IPS DF 6.9 (cell line): ENCODE data around the gene RND1.
"Not testable (repeated sequence)": the region's sequence is repeated elsewhere in the genome, so short reads cannot be mapped to it uniquely, and the experiment has no call there.

ENCODE experiments used
- DNase-seq: peaks from one replicate; pipeline ENCODE4 v3.0.0-alpha.2; 2013; ENCODE audit warnings: low read depth, low spot score
- H3K27ac ChIP-seq: one replicate; pipeline ENCODE4 v1.5.1; 2013; ENCODE audit warnings: low read length, control low read depth
- H3K27me3 ChIP-seq: 2 replicates; pipeline ENCODE4 v1.6.1; 2013; ENCODE audit warnings: mild to moderate bottlenecking, low read length; ENCODE audit not compliant: control insufficient read depth, insufficient read depth
- H3K36me3 ChIP-seq: 2 replicates; pipeline ENCODE4 v1.6.1; 2013; ENCODE audit warnings: low read length; ENCODE audit not compliant: control insufficient read depth, insufficient read depth
- H3K4me1 ChIP-seq: 2 replicates; pipeline ENCODE4 v1.6.1; 2013; ENCODE audit warnings: low read length; ENCODE audit not compliant: control insufficient read depth, insufficient read depth
- H3K4me3 ChIP-seq: 2 replicates; pipeline ENCODE4 v1.5.1; 2013; ENCODE audit warnings: mild to moderate bottlenecking, low read length
- H3K9me3 ChIP-seq: 2 replicates; pipeline ENCODE4 v1.6.1; 2013; ENCODE audit warnings: low read length, inconsistent platforms; ENCODE audit not compliant: control insufficient read depth, insufficient read depth
- WGBS: extraction: QIAGEN DNeasy Blood & Tissue Kit; methylation state at CpG from one replicate; pipeline ENCODE4 v1.1.7; 2013; ENCODE audit warnings: mixed read lengths, missing lambda C conversion rate; ENCODE audit not compliant: insufficient read length, insufficient coverage; 5-methylcytosine and 5-hydroxymethylcytosine counted together

The RND1 gene

GRCh38 chr12:48856379-48856778 is 9.3 kb downstream of the RND1 start:
- peaks cover 1% of the 10 kb centered on the region; the same call in 1 of the 2 replicates for H3K4me1 ChIP-seq
- no peaks in the 10 kb centered on the region for H3K9me3 ChIP-seq
- no peak for DNase-seq
- WGBS = no CpG with 5 or more reads among the region's 2 CpGs
- H3K27ac ChIP-seq = no peak overlapping the region
- H3K4me3 ChIP-seq = no peak overlapping the region
- no peaks in the 10 kb centered on the region for H3K27me3 ChIP-seq
- H3K36me3 ChIP-seq = peaks cover 14% of the 10 kb centered on the region

- H3K27me3 ChIP-seq, H3K4me1 ChIP-seq, H3K36me3 ChIP-seq, DNase-seq, H3K27ac ChIP-seq, H3K9me3 ChIP-seq, H3K4me3 ChIP-seq: not testable (repeated sequence)
- no CpG with 5 or more reads among the region's 10 CpGs for WGBS
Observed at GRCh38 chr12:48854932-48855331, 10.7 kb downstream of the RND1 start.

DNA sequence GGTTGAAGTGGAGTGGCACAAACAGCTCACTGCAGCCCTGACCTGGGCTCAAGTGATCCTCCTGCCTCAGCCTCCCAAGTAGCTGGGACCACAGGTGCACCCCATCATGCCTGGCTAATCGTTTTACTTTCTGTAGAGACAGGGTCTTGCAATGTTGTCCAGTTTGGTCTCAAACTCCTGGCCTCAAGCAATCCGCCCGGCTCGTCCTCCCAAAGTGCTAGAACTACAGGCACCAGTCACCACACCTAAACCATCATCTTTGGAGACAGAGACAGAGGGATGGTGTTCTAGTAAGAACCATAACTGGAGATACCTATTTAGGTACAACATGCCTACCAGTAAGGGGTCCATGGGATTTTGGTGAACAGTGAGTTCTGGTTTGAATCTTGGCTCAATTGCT is 11.2 kb downstream of the RND1 start:
- no CpG with 5 or more reads among the region's 4 CpGs for WGBS
- peaks cover 1% of the 10 kb centered on the region; the same call in 1 of the 2 replicates for H3K4me1 ChIP-seq

GRCh38 chr12:48852734-48853688 is 12.7 kb downstream of the RND1 start:
- H3K36me3 ChIP-seq = 0 out of 2 replicates have a peak, but pooled peaks cover 7% of the 10 kb centered on the region
- peaks cover 1% of the 10 kb centered on the region; the same call in 1 of the 2 replicates for H3K4me1 ChIP-seq
- H3K27ac ChIP-seq = no peak overlapping the region
- no peaks in the 10 kb centered on the region for H3K9me3 ChIP-seq
- DNase-seq = peak; percentile 91
- H3K27me3 ChIP-seq = no peaks in the 10 kb centered on the region
- WGBS = no CpG with 5 or more reads among the region's 11 CpGs
- peak overlapping the region; percentile 23; the same call in 1 of the 2 replicates for H3K4me3 ChIP-seq

More for the DNA sequence above, 11.2 kb downstream of the RND1 start:
- H3K36me3 ChIP-seq = 0 out of 2 replicates have a peak, but pooled peaks cover 7% of the 10 kb centered on the region
- no peak overlapping the region for H3K27ac ChIP-seq
- no peak overlapping the region for H3K4me3 ChIP-seq
- DNase-seq = no peak
- H3K9me3 ChIP-seq = no peaks in the 10 kb centered on the region
- H3K27me3 ChIP-seq = no peaks in the 10 kb centered on the region

DNA sequence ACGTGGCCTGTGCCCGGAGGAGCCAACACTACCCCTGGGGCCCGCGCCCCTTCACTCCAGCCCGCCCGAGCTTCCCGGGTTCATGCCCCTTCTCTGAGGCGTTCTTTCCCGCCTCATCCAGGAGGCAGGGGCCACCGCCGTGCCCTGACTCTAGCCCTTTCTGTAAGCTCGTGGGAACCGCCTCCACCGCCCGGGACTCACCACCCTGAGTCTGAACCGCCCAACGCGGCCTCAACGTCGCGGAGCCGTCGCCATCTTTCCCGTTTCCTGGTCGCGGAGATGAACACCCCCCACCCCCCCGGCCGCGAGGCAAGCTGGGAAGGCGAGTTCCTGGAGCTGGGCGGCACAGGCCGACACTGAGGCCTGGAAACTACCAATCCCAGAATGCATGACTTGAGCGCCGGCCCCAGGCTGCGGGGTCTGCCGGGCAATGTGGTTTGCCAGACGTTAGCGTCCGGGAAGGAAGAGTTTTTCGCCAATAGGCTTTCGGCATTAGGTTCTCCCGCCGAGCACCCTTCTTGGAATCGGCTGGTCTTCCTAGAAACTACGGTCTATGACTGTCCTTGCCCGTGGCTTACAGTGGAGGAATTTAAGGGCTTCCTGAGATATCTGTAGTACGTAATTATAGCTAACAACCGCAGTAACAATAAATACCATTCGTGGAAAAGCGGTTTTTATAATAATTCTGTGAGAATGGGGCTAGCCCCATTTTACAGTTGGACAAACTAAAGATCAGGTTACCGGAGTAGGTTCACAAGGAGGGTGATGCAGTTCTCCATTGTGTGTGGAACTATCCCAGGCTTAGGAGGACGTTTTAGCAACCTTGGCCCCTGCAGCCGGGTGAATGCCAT is 13.6 kb downstream of the RND1 start, which contains the start of gene DDX23:
Gene DDX23 (minus strand): TSS at position 281 of the 851 bp plus-strand sequence. CDS start 6,381 bp downstream, outside the sequence.
- H3K4me1 ChIP-seq = no peaks in the 10 kb centered on the region
- H3K36me3 ChIP-seq = no peaks in the 10 kb centered on the region
- no peaks in the 10 kb centered on the region for H3K27me3 ChIP-seq
- H3K9me3 ChIP-seq = no peaks in the 10 kb centered on the region
- no CpG with 5 or more reads among the region's 53 CpGs for WGBS
- peak within 1 kb of the TSS; percentile 56 for H3K4me3 ChIP-seq
- no peak within 1 kb of the TSS for H3K27ac ChIP-seq
- DNase-seq = peak; percentile 91

- not testable (repeated sequence) for H3K9me3 ChIP-seq, DNase-seq, H3K27ac ChIP-seq, H3K4me3 ChIP-seq, H3K4me1 ChIP-seq, H3K27me3 ChIP-seq
- WGBS = no CpG with 5 or more reads among the region's 29 CpGs
- peaks cover 39% of the 10 kb centered on the region for H3K36me3 ChIP-seq
Observed at GRCh38 chr12:48842021-48842420, 23.6 kb downstream of the RND1 start.

- Histone ChIP-seq H3K9me3 (no peaks in the 10 kb centered on the region), H3K36me3 (peaks cover 44% of the 10 kb centered on the region), H3K4me3 (no peak overlapping the region), H3K27ac (no peak overlapping the region), H3K27me3 (no peaks in the 10 kb centered on the region), H3K4me1 (no peaks in the 10 kb centered on the region)
- WGBS = no CpG with 5 or more reads among the region's 4 CpGs
- no peak for DNase-seq
Observed at GRCh38 chr12:48838048-48838447, 27.6 kb downstream of the RND1 start.

GRCh38 chr12:48832321-48833060 is 33.2 kb downstream of the RND1 start:
- H3K27ac ChIP-seq = no peak overlapping the region
- no peak overlapping the region for H3K4me3 ChIP-seq
- DNase-seq = no peak
- H3K9me3 ChIP-seq = no peaks in the 10 kb centered on the region
- no peaks in the 10 kb centered on the region for H3K27me3 ChIP-seq
- WGBS = no CpG with 5 or more reads among the region's 12 CpGs
- peaks cover 57% of the 10 kb centered on the region for H3K36me3 ChIP-seq
- H3K4me1 ChIP-seq = no peaks in the 10 kb centered on the region

GRCh38 chr12:48831257-48831656 is 34.4 kb downstream of the RND1 start:
- Histone ChIP-seq H3K27me3 (no peaks in the 10 kb centered on the region), H3K9me3 (no peaks in the 10 kb centered on the region), H3K27ac (no peak overlapping the region), H3K4me3 (no peak overlapping the region), H3K36me3 (peaks cover 56% of the 10 kb centered on the region), H3K4me1 (no peaks in the 10 kb centered on the region)
- DNase-seq = no peak
- no CpG with 5 or more reads among the region's 6 CpGs for WGBS
